Left colon (tissue), 2 donors: ENCODE results near the gene PDLIM1. TPM values are rescaled to one million over a fixed set of nuclear protein-coding genes. Genes with fewer than 3 reads are reported as not detected.

Source experiments
- ATAC-seq: fragments of 200-7000 bp; cut with Tn5 transposase; one replicate; pipeline ENCODE4 v1.9.1; 2020; ENCODE audit warnings: mild to moderate bottlenecking, moderate library complexity
- DNase-seq, 2 donors: peaks; one replicate each; pipeline ENCODE4 v3.0.0-alpha.2; 2020
- intact Hi-C, 2 donors: fragments of 100-400 bp; cut with DNase I in 1 of 2; cut with micrococcal nuclease in 1 of 2; formaldehyde crosslinking; loops; one replicate each; pipeline versions ENCODE4 v1.11.2 to v1.14.0; 2022; cut with DNase I, micrococcal nuclease
- total RNA-seq, 2 donors: library from RNA; stranded (reverse); fragmentation: NEBNext Ultra II Directional; extraction: Animal tissue kit (Norgen Biotek cat#: 25700); gene quantifications; one replicate each; pipeline ENCODE4 v1.2.1, GENCODE V29; 2021
- donor health status: DM: no; HTN: no; CAD: no.
- donor health status: DM: yes; HTN: yes; CAD: no.

Gene PDLIM1
- total RNA-seq, 2 donors from 2014 or later: 342 to 417 TPM

DNA sequence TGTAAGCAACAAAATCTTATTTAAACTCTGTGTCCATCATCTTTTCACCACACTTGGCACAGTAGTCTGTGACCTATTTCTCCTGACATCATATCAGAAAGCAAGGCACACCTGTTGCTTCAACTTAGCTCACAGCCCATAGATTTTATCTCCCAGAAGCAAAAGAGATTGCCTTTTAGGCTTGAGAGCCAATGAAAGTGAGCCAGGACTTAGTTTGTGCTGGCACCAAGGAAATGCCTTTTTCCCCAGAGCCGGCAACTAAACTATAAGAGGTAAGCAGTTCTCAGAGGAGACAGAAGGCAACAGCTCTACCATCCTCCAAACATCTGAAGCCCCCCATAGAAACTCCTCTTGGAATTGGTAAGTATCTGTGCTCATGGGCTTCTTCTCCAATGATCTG lies 96.9 kb downstream of the PDLIM1 start, which contains the start of gene ACSM6:
TSS of gene ACSM6 (plus strand) at position 295 of the 400 bp plus-strand sequence. CDS start 248 bp downstream, outside the sequence.
- intact Hi-C loops: no loop called here
- ATAC-seq: no peak

GRCh38 chr10:95188593-95188992 lies 102.2 kb downstream of the PDLIM1 start:
- DNase-seq: no peak
- intact Hi-C loops: no loop called here
- ATAC-seq: no peak

More for the DNA sequence above, 96.9 kb downstream of the PDLIM1 start, which contains the start of gene ACSM6:
- DNase-seq: no peak

GRCh38 chr10:95187617-95188016 lies 103.2 kb downstream of the PDLIM1 start:
- intact Hi-C loops: no loop called here
- DNase-seq: no peak
- ATAC-seq: no peak

Other genes starting within 250 kb of the PDLIM1 start
- 1 to 10 TPM in 1 of 2 donors, under 1 TPM in 1; 0.82 to 3.6 TPM for gene CYP2C8, start 221.5 kb downstream of the PDLIM1 start, total RNA-seq
- gene ACSM6, start 96.8 kb downstream of the PDLIM1 start, total RNA-seq: not detected